Measurements from ENCODE around the gene MAMDC4.
"Not testable (repeated sequence)": the region's sequence is repeated elsewhere in the genome, so short reads cannot be mapped to it uniquely, and the experiment has no call there.

The MAMDC4 gene

GRCh38 chr9:136825295-136826187, 26.6 kb upstream of the MAMDC4 start:
- no peak for FAIRE-seq

GRCh38 chr9:136826188-136826541, 26.0 kb upstream of the MAMDC4 start:
- no peak for FAIRE-seq

- FAIRE-seq: no peak
Observed at GRCh38 chr9:136826703-136827582, 25.2 kb upstream of the MAMDC4 start.

GRCh38 chr9:136827794-136828473, 24.2 kb upstream of the MAMDC4 start:
- FAIRE-seq: no peak

GRCh38 chr9:136828474-136829140, 23.5 kb upstream of the MAMDC4 start:
- FAIRE-seq: no peak

- no peak for FAIRE-seq
Observed at GRCh38 chr9:136829412-136829811, 22.7 kb upstream of the MAMDC4 start.

- no peak for FAIRE-seq
Observed at GRCh38 chr9:136829981-136830885, 21.9 kb upstream of the MAMDC4 start.

- FAIRE-seq: no peak
Observed at GRCh38 chr9:136831002-136831719, 21.0 kb upstream of the MAMDC4 start.

- no peak for FAIRE-seq
Observed at GRCh38 chr9:136831720-136832104, 20.4 kb upstream of the MAMDC4 start.

- FAIRE-seq: no peak
Observed at GRCh38 chr9:136832581-136832980, 19.6 kb upstream of the MAMDC4 start.

- not testable (repeated sequence) for FAIRE-seq
Observed at GRCh38 chr9:136833381-136834048, 18.6 kb upstream of the MAMDC4 start.

- no peak for FAIRE-seq
Observed at GRCh38 chr9:136835162-136835931, 16.8 kb upstream of the MAMDC4 start.

- FAIRE-seq: no peak
Observed at GRCh38 chr9:136835932-136836904, 15.9 kb upstream of the MAMDC4 start.

GRCh38 chr9:136837146-136837855, 14.8 kb upstream of the MAMDC4 start:
- no peak for FAIRE-seq

GRCh38 chr9:136837856-136838277, 14.3 kb upstream of the MAMDC4 start:
- not testable (repeated sequence) for FAIRE-seq

- no peak for FAIRE-seq
Observed at GRCh38 chr9:136838314-136839228, 13.6 kb upstream of the MAMDC4 start.

Data from endometrium (tissue), 2 donors.